HCT116 (cell line): Measurements from ENCODE around the gene STK4.

ENCODE experiments used
- CTCF ChIP-seq, 3 experiments: fragments of 200-600 bp in 1 of 3; sonication (generic) in 1 of 3; IDR thresholded peaks in 2 of 3; conservative IDR thresholded peaks in 1 of 3; 2 replicates each; pipeline ENCODE4 v1.5.1; 2012 to 2017; ENCODE audit warnings: low read depth in 2 of 3, low read length in 2 of 3, antibody characterized with exemption in 1 of 3, borderline replicate concordance in 1 of 3, control low read depth in 1 of 3, mild to moderate bottlenecking in 1 of 3, mixed read lengths in 1 of 3, mixed run types in 1 of 3, moderate library complexity in 1 of 3; ENCODE audit not compliant: insufficient read depth in 1 of 3
- EZH2phosphoT487 ChIP-seq: fragments of 200-600 bp; IDR thresholded peaks from 2 replicates; pipeline ENCODE4 v1.6.1; 2018; ENCODE audit warnings: antibody characterized with exemption, borderline replicate concordance
- ZNF274 ChIP-seq: fragments of 200-500 bp; sonication (Bioruptor generic); IDR thresholded peaks from 2 replicates; pipeline ENCODE4 v1.6.1; 2014; ENCODE audit warnings: mild to moderate bottlenecking, low read depth, low read length, inconsistent platforms

DNA sequence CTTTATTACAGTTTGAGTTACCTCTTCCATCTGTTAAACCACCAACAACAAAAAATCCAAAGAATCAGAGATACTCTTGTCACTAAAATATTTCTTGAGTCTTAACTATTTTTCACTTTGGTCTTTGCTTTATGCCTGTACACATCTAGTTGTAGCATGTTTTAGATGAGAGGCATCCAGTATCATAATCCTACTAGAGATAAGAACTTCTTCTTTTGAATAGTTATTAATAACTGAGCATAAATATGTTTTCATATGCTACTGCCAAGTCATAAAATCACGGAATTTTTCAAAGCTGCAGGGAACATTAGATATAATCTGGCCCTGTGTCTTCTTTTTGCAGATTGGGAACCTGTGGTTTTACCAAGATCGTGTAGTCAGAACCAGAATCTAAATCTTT lies 55.3 kb downstream of the STK4 start:
- no peak for TF ChIP-seq EZH2phosphoT487
- TF ChIP-seq CTCF (IDR thresholded peaks at IDR 0.05 in 2 of 3, conservative IDR thresholded peaks at IDR 0.05 in 1 of 3; ENCODE audit: borderline replicate concordance in 1 of 3, insufficient read depth in 1 of 3, low read depth in 2 of 3, low read length in 2 of 3) = no peak
- TF ChIP-seq ZNF274 = no peak
